Gastrocnemius medialis (tissue), 4 donors: ENCODE measurements around the gene THSD7B.

Source experiments
- POLR2A ChIP-seq, 2 donors: fragments of 450-650 bp; IDR thresholded peaks; one replicate each; pipeline ENCODE4 v1.6.1; 2017; ENCODE audit warnings: antibody characterized with exemption in 2 of 2, mild to moderate bottlenecking in 2 of 2, moderate library complexity in 2 of 2
- TF ChIP-seq, protein P1 (sequence below), 5 experiments: fragments of 450-650 bp in 3 of 5; fragments of 200-600 bp in 2 of 5; sonication (generic) in 2 of 5; IDR thresholded peaks in 4 of 5; conservative IDR thresholded peaks in 1 of 5; 1 replicate in 4 of 5; 2 replicates in 1 of 5; pipeline ENCODE4 v1.5.1; 2016 to 2019; ENCODE audit warnings: antibody characterized with exemption in 5 of 5, mild to moderate bottlenecking in 3 of 5, moderate library complexity in 3 of 5

DNA sequence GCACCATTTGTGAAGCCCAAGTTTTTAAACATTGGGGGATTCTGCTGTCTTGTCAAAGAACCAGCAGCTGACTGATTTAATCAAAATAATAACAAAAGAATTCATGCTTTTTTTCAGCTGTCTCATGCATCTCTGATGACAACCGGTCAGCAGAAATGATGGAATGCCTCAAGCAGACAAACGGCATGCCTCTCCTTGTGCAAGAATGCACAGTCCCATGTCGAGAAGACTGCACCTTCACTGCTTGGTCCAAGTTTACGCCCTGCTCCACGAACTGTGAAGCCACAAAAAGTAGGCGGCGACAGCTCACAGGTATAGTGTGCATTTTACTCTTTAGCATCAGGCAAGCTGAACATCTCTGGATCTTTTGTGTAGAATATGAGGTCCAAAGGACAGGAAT lies 640.2 kb downstream of the THSD7B start:
- TF ChIP-seq POLR2A (IDR thresholded peaks at IDR 0.05) = no peak
- TF ChIP-seq, protein P1, sequence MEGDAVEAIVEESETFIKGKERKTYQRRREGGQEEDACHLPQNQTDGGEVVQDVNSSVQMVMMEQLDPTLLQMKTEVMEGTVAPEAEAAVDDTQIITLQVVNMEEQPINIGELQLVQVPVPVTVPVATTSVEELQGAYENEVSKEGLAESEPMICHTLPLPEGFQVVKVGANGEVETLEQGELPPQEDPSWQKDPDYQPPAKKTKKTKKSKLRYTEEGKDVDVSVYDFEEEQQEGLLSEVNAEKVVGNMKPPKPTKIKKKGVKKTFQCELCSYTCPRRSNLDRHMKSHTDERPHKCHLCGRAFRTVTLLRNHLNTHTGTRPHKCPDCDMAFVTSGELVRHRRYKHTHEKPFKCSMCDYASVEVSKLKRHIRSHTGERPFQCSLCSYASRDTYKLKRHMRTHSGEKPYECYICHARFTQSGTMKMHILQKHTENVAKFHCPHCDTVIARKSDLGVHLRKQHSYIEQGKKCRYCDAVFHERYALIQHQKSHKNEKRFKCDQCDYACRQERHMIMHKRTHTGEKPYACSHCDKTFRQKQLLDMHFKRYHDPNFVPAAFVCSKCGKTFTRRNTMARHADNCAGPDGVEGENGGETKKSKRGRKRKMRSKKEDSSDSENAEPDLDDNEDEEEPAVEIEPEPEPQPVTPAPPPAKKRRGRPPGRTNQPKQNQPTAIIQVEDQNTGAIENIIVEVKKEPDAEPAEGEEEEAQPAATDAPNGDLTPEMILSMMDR (IDR thresholded peaks at IDR 0.05 in 4 of 5, conservative IDR thresholded peaks at IDR 0.05 in 1 of 5) = no peak
